PC-9 (cell line): Measurements from ENCODE around the gene CTU2. TPM values are rescaled to one million over a fixed set of nuclear protein-coding genes. Genes with fewer than 3 reads are reported as not detected.

ENCODE experiments used
- BruUV-seq: library from RNA; stranded (reverse); fragments of 400-500 nt; replicated peaks from 2 replicates; lab custom pipeline; 2021; lab: Mats Ljungman, UMichigan
- CTCF ChIA-PET: fragments of 300-600 bp; sonication (Branson Sonifier 250); formaldehyde crosslinking; loops from one replicate; lab custom pipeline; 2022; ENCODE audit warnings: antibody characterized with exemption; lab: Charles Lee
- POLR2A ChIA-PET: fragments of 300-600 bp; sonication (Branson Sonifier 250); formaldehyde crosslinking; loops from one replicate; lab custom pipeline; 2022; ENCODE audit warnings: antibody characterized with exemption; ENCODE audit not compliant: unreplicated experiment; lab: Charles Lee
- DNase-seq, 2 experiments: peaks; one replicate each; pipeline versions ENCODE4 v3.0.0 to v3.0.0-alpha.2; 2015 to 2022; ENCODE audit warnings: mixed read lengths in 1 of 2
- H2AFZ ChIP-seq: fragments of 200-600 bp; sonication (generic); 2 replicates; pipeline ENCODE4 v1.8.1; 2017; ENCODE audit warnings: antibody characterized with exemption
- H3F3A ChIP-seq: fragments of 200-600 bp; sonication (generic); 2 replicates; pipeline ENCODE4 v1.8.1; 2017; ENCODE audit warnings: antibody characterized with exemption, mild to moderate bottlenecking, low read depth; ENCODE audit not compliant: insufficient read depth
- H3K27ac ChIP-seq: fragments of 200-600 bp; sonication (generic); 2 replicates; pipeline ENCODE4 v1.6.1; 2016; ENCODE audit warnings: mixed run types
- H3K27me3 ChIP-seq: fragments of 200-600 bp; sonication (generic); 2 replicates; pipeline ENCODE4 v1.6.1; 2016; ENCODE audit warnings: low read depth, mixed run types; ENCODE audit not compliant: insufficient read depth
- H3K36me3 ChIP-seq: fragments of 200-600 bp; sonication (generic); 2 replicates; pipeline ENCODE4 v1.6.1; 2016; ENCODE audit warnings: low read depth, mixed run types
- H3K4me1 ChIP-seq: fragments of 200-600 bp; sonication (generic); replicated peaks from 2 replicates; pipeline ENCODE4 v1.6.1; 2016; ENCODE audit warnings: mixed run types; ENCODE audit not compliant: insufficient read depth
- H3K4me2 ChIP-seq: fragments of 200-600 bp; sonication (generic); 2 replicates; pipeline ENCODE4 v1.6.1; 2017; ENCODE audit warnings: mixed run types
- H3K4me3 ChIP-seq: fragments of 200-600 bp; sonication (generic); 2 replicates; pipeline ENCODE4 v1.6.1; 2016; ENCODE audit warnings: mixed run types
- H3K79me2 ChIP-seq: fragments of 200-600 bp; sonication (generic); 2 replicates; pipeline ENCODE4 v1.6.1; 2017; ENCODE audit warnings: low read depth, mixed run types
- H3K9me2 ChIP-seq: fragments of 200-600 bp; sonication (generic); 2 replicates; pipeline ENCODE4 v1.8.1; 2017; ENCODE audit warnings: mild to moderate bottlenecking; ENCODE audit not compliant: insufficient read depth
- H3K9me3 ChIP-seq: fragments of 200-600 bp; sonication (generic); 2 replicates; pipeline ENCODE4 v1.8.1; 2016; ENCODE audit warnings: low read depth; ENCODE audit not compliant: insufficient read depth
- H4K20me1 ChIP-seq: fragments of 200-600 bp; sonication (generic); 2 replicates; pipeline ENCODE4 v1.8.1; 2017; ENCODE audit not compliant: insufficient read depth
- CTCF ChIP-seq: fragments of 200-600 bp; sonication (generic); conservative IDR thresholded peaks from 2 replicates; pipeline ENCODE4 v1.6.1; 2017; ENCODE audit warnings: mixed run types, antibody characterized with exemption, mild to moderate bottlenecking, moderate library complexity
- EZH2 ChIP-seq: fragments of 200-600 bp; sonication (generic); IDR thresholded peaks from 2 replicates; pipeline ENCODE4 v1.8.0; 2017; ENCODE audit warnings: antibody characterized with exemption, low read depth
- intact Hi-C: fragments of 100-400 bp; cut with micrococcal nuclease; formaldehyde crosslinking; loops from one replicate; pipeline ENCODE4 v1.10.0; 2022; ENCODE audit not compliant: unreplicated experiment
- total RNA-seq: library from RNA; stranded (reverse); gene quantifications from 2 replicates; pipeline ENCODE4 v1.2.3, GENCODE V29; 2021

Gene CTU2
- total RNA-seq, 1 experiment from 2014 or later: 20.0 TPM

DNA sequence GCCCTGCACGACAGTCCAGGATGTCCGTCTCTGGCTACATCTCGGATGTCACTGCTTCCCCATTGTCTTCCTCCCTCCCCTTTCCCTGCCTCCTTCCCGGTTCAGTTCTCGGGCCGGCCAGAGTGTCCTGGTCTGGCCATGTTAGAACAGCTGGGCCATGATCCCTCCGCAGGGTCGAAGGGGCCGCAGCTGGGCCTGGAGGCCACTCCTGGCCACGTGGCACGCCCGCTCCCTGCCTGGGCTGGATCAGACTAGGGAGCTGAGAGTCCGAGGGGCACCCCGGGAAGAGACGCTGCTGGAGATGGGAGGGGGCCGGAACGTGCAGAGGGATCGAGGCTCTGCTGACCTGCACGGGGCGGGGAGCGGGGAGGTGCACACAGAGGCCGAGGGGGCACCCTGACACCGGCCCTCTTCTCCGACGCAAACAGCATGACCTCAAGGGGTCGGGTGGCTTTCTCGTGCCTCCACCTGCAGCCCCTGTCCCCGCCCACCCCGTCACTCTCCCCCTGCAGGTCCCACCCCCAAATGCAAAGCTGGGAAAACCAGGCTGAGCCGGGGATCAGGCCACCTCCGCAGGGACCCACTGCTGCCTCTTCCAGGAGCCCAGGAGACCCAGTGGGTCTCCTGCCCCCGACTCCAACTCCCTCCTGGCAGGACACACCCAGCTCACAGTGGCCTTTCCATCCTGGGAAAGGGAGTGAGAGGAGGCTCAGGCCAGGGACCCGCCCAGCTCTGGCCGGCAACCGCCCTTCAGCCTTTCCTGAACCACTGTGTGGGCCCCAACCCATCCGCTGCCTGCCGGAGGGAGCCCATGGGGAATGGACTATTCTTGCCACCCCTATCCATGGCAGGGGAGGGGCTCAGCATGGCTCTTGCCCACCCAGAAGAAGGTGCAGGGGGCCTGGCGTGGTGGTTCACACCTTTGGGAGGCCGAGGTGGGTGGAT, 38.5 kb downstream of the CTU2 start:
- Histone ChIP-seq H3K9me3 (no peaks in the 10 kb centered on the region), H2AFZ (no peak overlapping the region), H4K20me1 (peaks cover 26% of the 10 kb centered on the region), H3K4me3 (no peak overlapping the region), H3K4me2 (no peak overlapping the region), H3F3A (peaks cover 6% of the 10 kb centered on the region; the same call in 1 of the 2 replicates), H3K4me1 (peaks cover 5% of the 10 kb centered on the region; the same call in 1 of the 2 replicates), H3K9me2 (no peaks in the 10 kb centered on the region), H3K79me2 (peaks cover 13% of the 10 kb centered on the region; the same call in 1 of the 2 replicates), H3K27me3 (no peaks in the 10 kb centered on the region), H3K27ac (no peak overlapping the region), H3K36me3 (no peaks in the 10 kb centered on the region)
- TF ChIP-seq EZH2 (no peak), CTCF (no peak)
- DNase-seq: no peak
- ChIA-PET CTCF (interaction anchor here (0.5 to 0.8 kb wide), 3 partner anchors 19 to 893 kb away, joined by 3 to 8 read pairs (median 5); no protein-coding TSS in a partner anchor), POLR2A (no interaction called here)
- intact Hi-C loops: no loop called here
- no TSS peak for BruUV-seq

GRCh38 chr16:88746506-88746905, 40.2 kb downstream of the CTU2 start:
- H3K4me3 ChIP-seq: no peak overlapping the region
- BruUV-seq: no TSS peak
- H3K27ac ChIP-seq: no peak overlapping the region
- no peak for TF ChIP-seq CTCF
- no peak for TF ChIP-seq EZH2
- peaks cover 20% of the 10 kb centered on the region for H3K79me2 ChIP-seq
- peaks cover 29% of the 10 kb centered on the region for H4K20me1 ChIP-seq
- H3K9me3 ChIP-seq: no peaks in the 10 kb centered on the region
- no peak for DNase-seq
- POLR2A ChIA-PET: no interaction called here
- CTCF ChIA-PET: interaction anchor here (0.6 to 1.1 kb wide), 2 partner anchors 9 to 16 kb away, joined by 7 to 8 read pairs; no protein-coding TSS in a partner anchor
- H3K27me3 ChIP-seq: no peaks in the 10 kb centered on the region
- H3F3A ChIP-seq: peaks cover 8% of the 10 kb centered on the region; the same call in 1 of the 2 replicates
- peaks cover 3% of the 10 kb centered on the region; the same call in 1 of the 2 replicates for H3K36me3 ChIP-seq
- intact Hi-C loops: no loop called here
- H2AFZ ChIP-seq: no peak overlapping the region
- no peak overlapping the region for H3K4me2 ChIP-seq
- H3K4me1 ChIP-seq: peaks cover 5% of the 10 kb centered on the region; the same call in 1 of the 2 replicates
- no peaks in the 10 kb centered on the region for H3K9me2 ChIP-seq

DNA sequence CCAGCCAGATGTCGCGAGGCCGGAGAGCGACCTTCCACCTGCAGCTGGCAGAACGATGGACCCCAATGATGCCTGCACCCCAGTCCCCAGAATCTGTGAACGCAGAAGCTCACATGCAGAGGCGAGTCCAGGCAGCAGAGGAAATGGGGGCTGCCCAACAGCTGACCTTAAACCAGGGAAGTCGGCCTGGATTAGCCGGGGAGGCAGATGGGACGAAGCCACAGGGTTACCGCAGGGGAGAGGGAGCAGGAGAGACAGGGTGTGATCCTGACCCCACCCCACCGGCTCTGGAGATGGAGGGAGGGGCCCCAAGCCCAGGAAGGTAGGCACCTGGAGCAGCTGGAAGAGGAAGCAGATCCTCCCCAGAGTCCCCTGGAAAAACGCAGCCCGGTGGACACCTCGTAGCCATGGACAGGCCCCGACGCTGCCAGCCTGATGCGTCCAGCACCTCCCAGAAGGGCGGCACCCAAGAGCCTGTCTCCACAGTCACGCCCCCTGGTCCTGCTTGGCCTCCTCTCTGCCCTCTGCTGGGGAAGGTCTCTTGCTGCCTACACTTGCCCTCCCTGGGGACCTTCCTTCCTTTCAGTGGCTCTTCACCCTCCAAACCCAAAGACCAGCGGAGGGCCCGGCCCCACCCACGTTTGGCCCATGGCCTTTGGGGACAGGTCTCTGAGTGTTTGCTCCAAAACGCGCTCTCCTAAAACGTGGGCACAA, 41.4 kb downstream of the CTU2 start:
- intact Hi-C loops: no loop called here
- H3K4me2 ChIP-seq: no peak overlapping the region
- no peaks in the 10 kb centered on the region for H3K27me3 ChIP-seq
- H3F3A ChIP-seq: peaks cover 8% of the 10 kb centered on the region; the same call in 1 of the 2 replicates
- ChIA-PET POLR2A (no interaction called here), CTCF (interaction anchor here (0.6 kb wide), 2 partner anchors 8 to 34 kb away, joined by 3 to 4 read pairs; no protein-coding TSS in a partner anchor)
- TF ChIP-seq EZH2 (no peak), CTCF (peak; percentile 58; the same call in 1 of the 2 replicates)
- peak; percentile 53 to 74 for DNase-seq
- no peaks in the 10 kb centered on the region for H3K9me3 ChIP-seq
- H3K36me3 ChIP-seq: peaks cover 8% of the 10 kb centered on the region; the same call in 1 of the 2 replicates
- no peak overlapping the region for H3K27ac ChIP-seq
- no peaks in the 10 kb centered on the region for H3K9me2 ChIP-seq
- H3K79me2 ChIP-seq: peaks cover 32% of the 10 kb centered on the region
- no peak overlapping the region for H2AFZ ChIP-seq
- BruUV-seq: no TSS peak
- H4K20me1 ChIP-seq: peaks cover 30% of the 10 kb centered on the region
- no peak overlapping the region for H3K4me3 ChIP-seq
- peaks cover 5% of the 10 kb centered on the region; the same call in 1 of the 2 replicates for H3K4me1 ChIP-seq
